ENCODE data around the gene MRPL14. TPM values are rescaled to one million over a fixed set of nuclear protein-coding genes. Genes with fewer than 3 reads are reported as not detected.

Gene MRPL14
- 43.1 and 69.8 TPM in 2 replicates for total RNA-seq

DNA sequence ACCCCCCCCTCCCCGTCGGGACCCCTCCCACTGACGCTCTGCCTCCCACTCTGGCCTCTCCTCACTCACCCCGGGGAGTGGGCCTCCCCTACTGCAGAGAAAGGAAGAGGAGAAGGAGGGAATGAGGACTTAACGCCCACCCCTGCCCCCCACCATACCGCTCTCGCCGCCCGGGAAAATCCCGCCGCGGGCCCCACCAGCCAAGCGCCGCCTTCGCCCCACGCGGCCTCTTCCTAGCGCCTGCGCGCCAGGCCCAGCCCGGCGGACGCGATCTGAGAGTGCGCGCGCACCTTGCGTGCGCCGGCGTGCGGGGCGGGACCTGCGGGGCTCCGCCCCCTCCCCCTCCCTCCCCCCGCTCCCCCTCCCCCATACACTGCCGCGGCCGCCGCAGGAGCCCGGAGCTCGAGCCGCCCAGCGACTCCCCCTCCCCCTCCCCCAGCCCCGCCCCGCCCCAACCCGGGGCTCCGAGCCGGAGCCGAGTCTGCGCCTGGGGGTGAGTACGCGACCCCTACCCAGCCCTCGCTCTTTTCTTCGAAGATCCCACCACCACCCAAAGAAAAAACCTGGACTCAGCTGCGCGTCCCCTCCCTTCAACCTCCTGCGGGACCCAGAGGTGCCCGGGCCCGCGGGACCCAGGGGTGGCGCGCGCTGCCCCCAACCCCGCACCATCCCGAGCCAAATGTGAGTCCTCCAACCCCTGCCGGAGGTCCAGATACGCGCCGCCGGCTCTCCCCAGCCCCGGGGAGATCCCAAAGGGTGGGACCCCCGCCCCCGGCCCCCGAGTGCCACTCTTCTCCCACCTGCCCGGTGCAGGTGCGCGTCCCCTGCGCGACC is at the start of gene MRPL14, which contains the start of gene TMEM63B:
Gene MRPL14, minus strand, starts transcription at position 267 of the 834 bp plus-strand sequence. CDS start 10,841 bp downstream, outside the sequence.
Gene TMEM63B, plus strand, starts transcription at position 369 of the 834 bp plus-strand sequence. CDS start 7,031 bp downstream, outside the sequence.

DNA sequence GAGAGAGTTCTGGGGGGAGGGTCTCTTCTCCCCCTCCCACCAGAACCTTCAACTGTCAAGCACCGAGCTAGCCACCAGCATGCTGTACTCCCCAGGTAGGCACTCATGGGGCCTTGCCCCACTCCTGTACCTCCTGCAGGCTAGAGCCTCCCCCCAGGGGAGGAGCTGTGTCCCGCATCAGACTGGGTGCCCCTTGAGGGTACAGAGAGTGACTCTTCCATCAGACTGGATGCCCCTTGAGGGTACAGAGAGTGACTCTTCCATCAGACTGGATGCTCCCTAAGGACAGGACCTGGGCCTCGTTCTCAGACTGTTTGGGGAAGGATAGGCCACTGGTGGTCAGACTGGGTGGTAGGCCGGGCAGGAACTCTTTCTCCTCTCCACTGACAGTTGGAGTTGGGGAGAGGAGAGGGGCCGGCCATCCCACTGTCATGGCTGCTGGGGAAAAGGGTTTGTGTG is 31.5 kb upstream of the MRPL14 start, which contains the start of gene CAPN11:
Gene CAPN11, plus strand, starts transcription at position 51 of the 459 bp plus-strand sequence. Its CDS starts 29 bp downstream, at position 80.

Other genes with a start within 250 kb of the MRPL14 start
- gene TMEM63B, start 102 bp upstream of the MRPL14 start, total RNA-seq: 22.8 and 27.7 TPM in 2 replicates
- gene CAPN11, start 31.4 kb upstream of the MRPL14 start, total RNA-seq: not detected in 2 replicates
- 2.0 TPM in 1 of 2 replicates, not detected in the other for gene MYMX, start 89.5 kb upstream of the MRPL14 start, total RNA-seq
- gene SLC29A1, start 96.1 kb upstream of the MRPL14 start, total RNA-seq: 20.0 and 33.6 TPM in 2 replicates
- 797 and 817 TPM in 2 replicates for gene HSP90AB1, start 119.6 kb upstream of the MRPL14 start, total RNA-seq
- 82.9 and 95.5 TPM in 2 replicates for gene SLC35B2, start 130.1 kb upstream of the MRPL14 start, total RNA-seq
- 12.7 and 25.2 TPM in 2 replicates for gene NFKBIE, start 138.1 kb upstream of the MRPL14 start, total RNA-seq
- not detected in 2 replicates for gene TMEM151B, start 143.0 kb upstream of the MRPL14 start, total RNA-seq
- 13.3 and 17.7 TPM in 2 replicates for gene AARS2, start 185.9 kb upstream of the MRPL14 start, total RNA-seq
- not detected in 2 replicates for gene SPATS1, start 215.2 kb upstream of the MRPL14 start, total RNA-seq

All from epithelial cell of alveolus of lung (primary cell).